Mononuclear cell (primary cell): ENCODE results near the gene NSUN2. TPM values are rescaled to one million over a fixed set of nuclear protein-coding genes. Genes with fewer than 3 reads are reported as not detected.

Source experiments
- H3K27me3 ChIP-seq: 2 replicates; pipeline ENCODE4 v1.6.0; 2011; ENCODE audit warnings: low read length, control low read depth; ENCODE audit not compliant: insufficient read depth
- H3K4me1 ChIP-seq: 2 replicates; pipeline ENCODE4 v1.5.1; 2011; ENCODE audit warnings: mild to moderate bottlenecking, low read length, control low read depth; ENCODE audit not compliant: insufficient read depth
- H3K4me3 ChIP-seq: 2 replicates; pipeline ENCODE4 v1.5.1; 2011; ENCODE audit warnings: mild to moderate bottlenecking, low read length, moderate library complexity
- H3K9me3 ChIP-seq: 2 replicates; pipeline ENCODE4 v1.5.1; 2011; ENCODE audit warnings: low read depth, mild to moderate bottlenecking, control low read depth, low read length
- total RNA-seq: library from RNA; depleted of rRNA; stranded (reverse); fragments of >200 nt; gene quantifications from one replicate; pipeline ENCODE4 v1.2.3, GENCODE V29; 2012

The NSUN2 gene
- total RNA-seq, 1 donor: 36.0 TPM

DNA sequence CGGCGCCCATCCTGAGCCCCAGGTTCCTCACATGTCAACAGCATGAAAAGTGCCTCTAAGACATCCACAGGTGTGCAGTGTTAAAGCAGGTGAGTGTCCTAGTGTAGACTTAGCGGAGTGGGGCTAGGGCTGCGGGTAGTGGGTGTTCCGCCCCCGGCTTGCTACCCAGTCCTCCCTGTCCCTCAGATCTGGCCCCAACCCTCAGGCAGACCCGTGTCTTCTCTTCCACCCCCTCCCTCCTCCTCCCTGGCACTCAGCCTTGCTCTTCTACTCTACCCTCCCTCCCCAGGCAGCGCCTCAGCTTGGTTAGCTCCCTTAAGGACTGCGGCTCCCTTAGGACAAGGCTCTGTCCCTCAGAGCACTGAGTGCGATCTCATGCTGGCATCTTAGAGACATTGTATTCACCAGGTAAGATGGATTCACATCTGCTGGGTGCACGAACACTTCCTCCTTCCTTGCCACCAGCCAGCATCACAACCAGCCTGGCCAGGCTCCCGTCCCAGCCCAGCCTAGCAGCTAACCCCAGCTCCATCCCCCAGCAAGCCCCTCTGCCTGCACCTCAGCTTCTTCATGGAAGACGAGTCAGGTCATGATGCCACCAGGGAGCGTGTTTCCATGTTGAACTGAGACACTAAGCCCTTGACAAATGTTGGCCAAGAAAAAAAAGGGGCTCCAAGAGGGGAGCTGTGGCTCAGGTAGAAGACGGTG, 46.8 kb downstream of the NSUN2 start:
- no peaks in the 10 kb centered on the region for H3K9me3 ChIP-seq
- no peaks in the 10 kb centered on the region for H3K4me1 ChIP-seq
- H3K4me3 ChIP-seq: no peak overlapping the region
- peaks cover 36% of the 10 kb centered on the region for H3K27me3 ChIP-seq

DNA sequence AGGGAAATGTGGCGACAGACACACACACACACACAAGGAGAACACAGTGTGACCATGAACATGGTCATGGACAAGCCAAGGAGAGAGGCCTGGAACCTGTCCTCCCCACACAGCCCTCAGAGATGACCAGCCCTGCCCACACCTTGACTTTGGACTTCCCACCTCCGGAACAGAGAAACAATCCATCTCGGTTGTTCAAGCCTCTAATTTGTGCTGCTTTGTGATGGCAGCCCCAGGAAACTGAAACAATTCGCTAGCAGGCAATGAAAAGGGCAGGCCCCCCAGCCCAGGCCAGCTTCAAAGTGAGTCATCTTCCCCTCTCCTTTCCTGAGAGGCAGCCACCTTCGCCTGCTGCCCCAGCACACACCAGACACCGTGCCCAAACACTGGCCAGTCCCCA, 47.7 kb downstream of the NSUN2 start:
- Histone ChIP-seq H3K4me3 (no peak overlapping the region), H3K27me3 (peaks cover 42% of the 10 kb centered on the region), H3K4me1 (no peaks in the 10 kb centered on the region), H3K9me3 (no peaks in the 10 kb centered on the region)

DNA sequence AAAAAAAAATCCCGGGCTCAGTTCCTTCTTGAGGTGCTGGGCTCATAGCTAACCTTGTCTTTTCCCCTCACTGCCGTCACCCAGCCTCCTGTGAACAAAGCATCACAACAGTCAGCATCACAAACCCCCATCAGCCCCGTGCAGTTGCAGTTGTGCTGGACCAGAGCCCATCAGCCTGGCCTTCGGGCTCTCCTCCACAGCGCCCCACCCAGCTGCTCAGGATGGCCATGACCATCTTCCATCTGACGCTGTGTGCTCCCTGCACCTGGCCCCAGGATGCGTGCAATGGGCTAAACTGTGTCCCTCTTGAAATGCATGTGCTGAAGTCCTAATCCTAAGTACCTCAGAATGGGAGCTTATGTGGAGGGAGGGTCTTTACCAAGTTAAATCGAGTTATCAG, 48.1 kb downstream of the NSUN2 start:
- no peak overlapping the region for H3K4me3 ChIP-seq
- no peaks in the 10 kb centered on the region for H3K9me3 ChIP-seq
- H3K4me1 ChIP-seq: no peaks in the 10 kb centered on the region
- H3K27me3 ChIP-seq: peaks cover 42% of the 10 kb centered on the region

DNA sequence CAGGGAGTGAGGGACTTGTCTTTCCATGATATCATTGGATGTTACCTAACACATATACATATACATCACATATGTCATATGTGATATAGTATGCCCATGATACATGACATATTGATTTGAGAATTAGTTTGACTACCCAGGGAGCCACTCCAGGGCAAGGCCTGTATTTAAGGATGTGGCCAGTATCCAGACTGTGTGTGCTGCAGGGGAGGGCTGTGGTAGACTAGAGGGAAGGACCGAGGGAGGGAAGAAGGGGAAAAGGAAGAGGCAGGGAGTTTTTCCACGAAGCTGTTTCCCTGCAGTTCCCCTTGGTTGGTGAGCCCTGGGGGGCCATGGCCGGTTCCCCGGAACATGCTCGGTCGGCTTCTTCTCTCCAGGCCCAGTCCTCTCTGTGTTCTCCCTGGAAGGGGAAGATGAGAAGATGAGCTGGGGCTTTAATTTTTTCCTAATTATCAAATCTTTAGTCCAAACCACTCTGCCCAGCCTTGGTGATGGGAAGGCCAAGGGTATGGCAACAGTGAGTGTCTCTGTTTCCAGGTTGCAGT, 48.7 kb downstream of the NSUN2 start:
- Histone ChIP-seq H3K4me1 (no peaks in the 10 kb centered on the region), H3K27me3 (peaks cover 42% of the 10 kb centered on the region), H3K9me3 (no peaks in the 10 kb centered on the region), H3K4me3 (no peak overlapping the region)

DNA sequence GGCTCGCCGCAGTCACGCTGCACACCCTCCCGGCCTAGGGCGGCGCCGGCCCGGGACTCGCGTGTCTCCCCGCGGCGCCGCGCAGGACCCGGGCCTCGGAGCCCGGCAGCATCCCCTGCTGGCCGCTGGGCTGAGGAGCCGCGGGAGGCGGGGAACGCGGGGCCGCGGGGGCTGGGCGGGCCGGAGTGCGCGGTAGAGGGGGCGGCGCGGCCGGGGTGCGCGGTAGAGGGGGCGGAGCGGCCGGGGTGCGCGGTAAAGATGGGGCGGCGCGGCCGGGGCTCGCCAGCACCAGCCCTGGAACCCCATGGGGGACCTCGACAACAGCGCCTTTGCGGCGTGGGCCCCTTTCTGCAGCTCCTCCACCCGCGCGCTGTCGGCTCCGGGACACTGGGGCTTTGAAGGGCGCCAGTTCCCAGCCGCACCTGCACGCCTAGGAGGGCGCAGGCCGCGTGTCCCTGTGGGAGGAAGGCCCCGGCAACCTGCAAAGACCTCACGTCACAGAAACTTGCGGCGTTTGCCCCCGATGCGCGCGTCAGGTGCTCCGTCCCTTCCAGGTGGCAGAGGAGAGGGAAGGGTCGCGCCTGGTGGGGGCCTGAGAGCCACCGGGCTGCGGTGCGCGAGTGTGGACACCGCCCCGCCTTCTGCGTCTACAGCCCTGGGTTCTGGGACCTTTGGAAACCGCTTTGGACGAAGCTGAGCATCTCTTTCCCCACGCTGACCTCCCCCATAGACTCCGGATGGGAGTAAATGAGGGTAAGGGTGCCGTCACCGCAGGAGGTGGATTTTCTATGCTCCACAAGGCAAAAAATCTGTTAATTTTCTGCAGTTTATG, 49.6 kb downstream of the NSUN2 start:
- H3K27me3 ChIP-seq: peaks cover 42% of the 10 kb centered on the region
- H3K4me3 ChIP-seq: no peak overlapping the region
- no peaks in the 10 kb centered on the region for H3K4me1 ChIP-seq
- H3K9me3 ChIP-seq: no peaks in the 10 kb centered on the region

DNA sequence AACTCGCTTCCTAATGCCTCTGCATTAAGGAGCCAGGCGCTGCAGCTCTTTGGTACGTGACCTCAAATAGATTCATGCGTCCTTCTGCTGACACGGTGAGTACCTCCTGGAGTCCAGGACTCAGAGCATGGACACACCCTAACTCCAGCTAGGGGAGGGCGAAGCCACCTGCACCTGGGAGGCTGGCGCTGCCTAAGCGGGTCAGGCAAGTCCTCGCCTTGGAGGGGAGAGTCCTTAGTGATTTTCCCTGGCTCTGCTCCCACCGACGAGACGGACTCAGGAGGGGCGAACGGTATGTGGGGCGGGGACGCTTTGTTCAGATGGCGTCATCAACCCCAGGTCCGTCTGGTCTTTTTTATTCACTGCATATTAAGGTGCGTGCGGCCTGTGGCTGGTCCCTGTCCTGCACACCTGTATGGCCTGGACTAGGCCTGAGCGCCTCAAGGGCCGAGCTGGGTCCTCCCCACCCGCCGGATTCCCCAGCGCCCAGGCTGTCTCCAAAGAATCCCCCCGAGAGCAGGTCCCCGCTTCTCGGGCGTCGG, 50.3 kb downstream of the NSUN2 start:
- peaks cover 42% of the 10 kb centered on the region for H3K27me3 ChIP-seq
- no peak overlapping the region for H3K4me3 ChIP-seq

DNA sequence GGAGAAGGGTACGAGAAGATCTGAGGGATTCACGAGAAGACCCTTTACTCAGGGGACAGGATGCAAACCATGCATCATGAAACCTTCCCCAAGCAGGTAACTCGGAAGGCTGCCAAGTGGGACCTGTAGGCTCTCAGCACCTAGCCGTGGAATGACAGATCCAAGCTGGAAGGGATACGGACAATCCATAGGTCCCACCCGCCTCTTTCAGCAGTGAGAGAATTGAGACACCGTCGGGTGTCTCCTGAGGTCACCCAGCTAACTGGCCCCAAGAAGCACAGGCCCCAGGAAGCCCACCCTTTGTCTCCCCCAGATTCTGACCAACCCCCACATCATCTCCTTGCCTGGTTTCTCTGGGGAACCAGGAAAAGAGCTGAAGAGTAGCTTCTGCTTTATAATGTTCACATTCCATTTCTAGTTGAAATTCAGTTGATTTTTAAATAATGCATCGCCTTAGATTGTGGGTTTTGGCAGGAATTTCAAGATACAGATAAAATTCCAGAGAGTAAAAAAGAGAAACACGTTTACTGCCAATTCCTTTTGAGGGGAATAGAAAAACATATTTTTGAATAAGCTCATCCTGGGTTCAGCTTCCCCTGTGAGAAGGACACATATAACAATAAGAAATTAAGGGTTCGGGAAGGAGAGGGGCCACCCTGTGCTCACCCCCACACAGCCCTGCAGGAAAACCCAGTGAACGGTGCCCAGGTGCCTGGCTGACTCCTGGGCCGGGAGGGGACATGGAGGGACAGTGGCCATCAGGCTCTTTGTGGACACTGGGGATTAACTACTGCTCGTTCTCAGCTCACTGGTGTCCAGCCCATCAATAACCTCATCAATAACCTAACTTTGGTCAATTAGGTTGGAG, 51.1 kb downstream of the NSUN2 start:
- Histone ChIP-seq H3K9me3 (no peaks in the 10 kb centered on the region), H3K4me3 (no peak overlapping the region), H3K4me1 (no peaks in the 10 kb centered on the region), H3K27me3 (peaks cover 42% of the 10 kb centered on the region)

More for the DNA sequence above, 50.3 kb downstream of the NSUN2 start:
- H3K4me1 ChIP-seq: no peaks in the 10 kb centered on the region
- no peaks in the 10 kb centered on the region for H3K9me3 ChIP-seq

DNA sequence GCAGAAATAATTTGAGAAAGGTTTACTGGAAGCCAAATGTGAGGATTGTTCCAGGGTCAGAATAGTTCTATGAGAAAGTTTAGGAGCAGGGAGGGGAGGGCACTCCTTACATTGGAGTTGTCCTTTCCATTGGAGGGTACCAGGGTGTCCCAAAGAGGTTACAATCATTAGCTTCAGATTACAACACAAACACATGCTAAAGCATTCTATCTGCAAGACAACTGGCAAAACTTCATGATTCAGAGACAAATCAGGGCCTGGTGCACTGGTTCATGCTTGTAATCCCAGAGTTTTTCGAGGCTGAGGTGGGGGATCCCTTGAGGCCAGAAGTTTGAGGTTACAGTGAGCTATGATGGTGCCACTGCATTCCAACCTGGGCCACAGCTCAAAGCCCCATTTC, 51.8 kb downstream of the NSUN2 start:
- Histone ChIP-seq H3K4me3 (no peak overlapping the region), H3K4me1 (no peaks in the 10 kb centered on the region), H3K9me3 (no peaks in the 10 kb centered on the region), H3K27me3 (peaks cover 42% of the 10 kb centered on the region)

DNA sequence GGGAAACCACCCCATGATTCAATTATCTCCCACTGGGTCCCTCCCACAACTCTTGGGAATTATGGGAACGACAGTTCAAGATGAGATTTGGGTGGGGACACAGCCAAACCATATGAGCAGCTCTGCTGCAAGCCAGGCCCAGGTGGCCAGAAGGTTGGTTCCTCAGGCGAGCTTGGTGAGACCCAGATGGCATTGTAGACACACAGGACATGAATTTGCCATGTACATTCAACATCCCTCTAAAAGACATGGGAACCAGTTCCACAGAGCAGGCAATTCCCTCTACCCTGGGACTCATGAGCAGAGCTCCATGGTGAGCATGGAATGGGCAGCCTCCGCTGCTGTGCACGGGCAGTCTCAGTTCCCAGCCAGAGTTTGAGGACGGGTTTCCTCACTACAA, 53.3 kb downstream of the NSUN2 start:
- Histone ChIP-seq H3K27me3 (peaks cover 38% of the 10 kb centered on the region), H3K4me1 (no peaks in the 10 kb centered on the region), H3K4me3 (no peak overlapping the region), H3K9me3 (no peaks in the 10 kb centered on the region)

DNA sequence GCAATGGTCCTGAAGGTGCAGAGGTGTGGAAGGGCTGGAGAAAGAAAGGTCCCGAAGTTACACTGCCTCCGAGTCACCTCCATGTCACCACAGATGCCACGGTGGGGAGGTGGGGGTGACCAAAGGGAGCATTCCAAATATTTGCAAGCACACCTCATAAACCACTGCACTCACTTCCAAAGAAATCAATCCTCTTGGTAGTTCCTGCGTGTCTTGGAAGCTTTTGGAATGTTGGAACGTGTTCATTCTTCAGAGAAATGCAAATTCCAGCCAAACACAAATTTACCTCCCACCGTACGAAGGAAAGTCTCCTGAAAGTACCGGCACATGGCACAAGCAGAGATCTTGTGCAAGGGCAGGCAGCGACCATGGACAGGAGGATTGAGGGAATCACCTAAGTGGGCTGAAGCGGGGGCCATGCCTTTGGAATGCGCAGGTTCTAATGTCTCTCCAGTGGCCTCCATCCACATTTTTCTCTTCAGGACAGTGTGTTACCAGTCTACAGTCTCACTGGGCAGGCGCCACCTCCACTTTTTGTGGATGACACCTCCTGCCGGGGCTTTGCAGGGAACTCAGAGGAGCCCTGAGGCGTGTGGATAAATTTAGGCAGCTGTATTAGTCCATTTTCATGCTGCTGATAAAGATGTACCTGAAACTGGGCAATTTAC, 54.0 kb downstream of the NSUN2 start:
- H3K4me1 ChIP-seq: no peaks in the 10 kb centered on the region
- H3K4me3 ChIP-seq: no peak overlapping the region
- no peaks in the 10 kb centered on the region for H3K9me3 ChIP-seq
- peaks cover 31% of the 10 kb centered on the region for H3K27me3 ChIP-seq

DNA sequence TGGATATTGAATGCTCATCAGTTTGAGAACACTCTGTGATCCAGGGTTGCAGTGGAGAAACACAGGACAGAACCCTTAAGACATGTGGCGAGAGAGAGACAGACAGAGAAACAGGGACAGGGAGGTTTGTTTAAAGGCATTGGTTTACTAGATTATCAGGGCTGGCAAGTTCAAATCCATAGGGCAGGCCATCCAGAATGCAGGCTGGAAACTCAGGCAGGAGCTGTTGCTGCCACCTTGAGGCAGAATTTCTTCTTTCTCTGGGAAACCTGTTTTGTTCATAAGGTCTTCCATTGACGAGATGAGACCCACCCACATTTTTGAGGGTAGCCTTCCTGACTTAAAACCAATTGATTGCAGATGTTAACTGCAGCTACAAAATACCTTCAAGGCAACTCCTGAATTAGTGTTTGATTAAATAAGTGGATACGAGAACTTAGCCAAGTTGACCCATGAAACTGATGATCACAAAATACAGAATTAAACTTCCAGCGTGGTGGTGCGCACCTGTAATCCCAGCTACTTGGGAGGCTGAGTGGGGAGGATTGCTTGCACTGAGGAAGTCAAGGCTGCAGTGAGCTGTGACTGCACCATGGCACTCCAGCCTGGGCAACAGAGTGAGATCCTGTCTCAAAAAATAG, 55.9 kb downstream of the NSUN2 start:
- H3K4me1 ChIP-seq: no peaks in the 10 kb centered on the region
- peaks cover 15% of the 10 kb centered on the region for H3K27me3 ChIP-seq
- no peak overlapping the region for H3K4me3 ChIP-seq
- no peaks in the 10 kb centered on the region for H3K9me3 ChIP-seq

DNA sequence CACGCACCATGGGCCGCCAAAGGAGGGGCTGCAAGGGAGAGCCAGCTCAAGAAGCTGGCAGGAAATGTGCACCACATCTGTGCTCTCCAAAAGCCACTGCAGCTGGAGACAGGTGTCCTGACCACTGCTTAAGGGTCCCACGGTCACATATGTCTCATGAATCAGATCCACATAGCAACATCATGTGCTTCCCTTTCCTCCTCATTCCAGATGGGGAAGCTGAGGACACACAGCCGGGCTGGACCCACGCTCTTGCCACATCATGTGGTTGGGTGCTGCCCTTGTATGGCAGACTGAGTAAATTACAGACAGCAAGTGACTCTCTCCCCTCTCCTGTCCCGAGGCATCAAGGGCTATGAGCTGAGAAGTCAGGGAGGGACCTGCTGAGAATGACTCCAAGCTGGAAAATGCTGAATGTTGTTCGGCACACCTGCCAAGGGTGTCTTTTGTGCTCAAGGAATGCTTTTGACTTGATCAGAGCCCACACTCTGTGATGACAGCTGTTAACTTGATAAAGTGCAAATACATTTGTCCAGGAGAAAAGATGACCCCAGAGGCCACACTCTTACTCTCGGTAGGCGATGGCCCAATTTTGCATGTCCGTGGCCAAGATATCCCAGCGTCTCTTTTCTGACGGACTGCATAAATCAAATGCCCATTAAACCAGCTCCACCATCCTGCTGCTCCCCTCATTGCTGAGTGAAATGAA, 58.2 kb downstream of the NSUN2 start:
- H3K9me3 ChIP-seq: no peaks in the 10 kb centered on the region
- no peak overlapping the region for H3K4me3 ChIP-seq
- H3K27me3 ChIP-seq: no peaks in the 10 kb centered on the region
- H3K4me1 ChIP-seq: no peaks in the 10 kb centered on the region

DNA sequence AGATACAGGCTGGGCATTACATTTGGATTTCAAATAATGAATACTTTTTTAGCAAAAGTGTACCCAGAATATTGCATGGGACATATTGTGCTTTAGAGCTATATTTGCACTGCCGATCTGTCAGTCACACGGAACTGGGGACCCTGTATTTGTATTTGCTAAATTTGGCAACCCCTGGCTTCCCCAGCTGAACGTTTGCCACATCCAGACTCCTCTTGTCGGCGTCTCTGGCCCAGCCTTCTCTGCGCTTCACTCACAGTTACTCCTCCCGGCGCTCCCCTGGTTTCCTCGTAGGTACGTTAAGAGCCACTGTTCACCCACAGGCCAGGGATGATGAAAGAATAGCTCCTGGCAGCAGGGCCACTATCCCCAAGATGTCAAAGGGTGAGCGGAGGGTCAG, 58.7 kb downstream of the NSUN2 start:
- no peaks in the 10 kb centered on the region for H3K27me3 ChIP-seq
- H3K9me3 ChIP-seq: no peaks in the 10 kb centered on the region
- no peaks in the 10 kb centered on the region for H3K4me1 ChIP-seq
- H3K4me3 ChIP-seq: no peak overlapping the region
